Measurements from ENCODE around the gene CABYR. TPM values are rescaled to one million over a fixed set of nuclear protein-coding genes. Genes with fewer than 3 reads are reported as not detected.
"Not testable (repeated sequence)": the region's sequence is repeated elsewhere in the genome, so short reads cannot be mapped to it uniquely, and the experiment has no call there.

CABYR gene
- total RNA-seq, 1 donor from 2014 or later, result 1.2 TPM

DNA sequence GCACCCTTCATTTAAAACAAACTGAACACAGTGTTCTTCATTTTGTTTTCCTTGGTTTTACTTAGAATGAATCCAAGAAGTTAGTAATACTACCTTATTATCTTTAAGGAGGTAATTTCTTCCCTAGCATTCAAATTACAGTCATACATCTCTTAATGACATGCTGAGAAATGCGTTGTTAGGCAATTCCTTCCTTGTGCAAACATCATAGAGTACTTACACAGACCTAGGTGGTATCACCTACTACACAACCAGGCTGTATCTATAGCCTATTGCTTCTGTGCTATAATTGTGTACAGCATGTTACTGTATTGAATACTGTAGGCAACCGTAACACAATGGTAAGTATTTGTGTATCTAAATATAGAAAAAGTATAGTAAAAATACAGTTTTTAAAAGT lies 8.4 kb upstream of the CABYR start:
- TF ChIP-seq, protein P1, sequence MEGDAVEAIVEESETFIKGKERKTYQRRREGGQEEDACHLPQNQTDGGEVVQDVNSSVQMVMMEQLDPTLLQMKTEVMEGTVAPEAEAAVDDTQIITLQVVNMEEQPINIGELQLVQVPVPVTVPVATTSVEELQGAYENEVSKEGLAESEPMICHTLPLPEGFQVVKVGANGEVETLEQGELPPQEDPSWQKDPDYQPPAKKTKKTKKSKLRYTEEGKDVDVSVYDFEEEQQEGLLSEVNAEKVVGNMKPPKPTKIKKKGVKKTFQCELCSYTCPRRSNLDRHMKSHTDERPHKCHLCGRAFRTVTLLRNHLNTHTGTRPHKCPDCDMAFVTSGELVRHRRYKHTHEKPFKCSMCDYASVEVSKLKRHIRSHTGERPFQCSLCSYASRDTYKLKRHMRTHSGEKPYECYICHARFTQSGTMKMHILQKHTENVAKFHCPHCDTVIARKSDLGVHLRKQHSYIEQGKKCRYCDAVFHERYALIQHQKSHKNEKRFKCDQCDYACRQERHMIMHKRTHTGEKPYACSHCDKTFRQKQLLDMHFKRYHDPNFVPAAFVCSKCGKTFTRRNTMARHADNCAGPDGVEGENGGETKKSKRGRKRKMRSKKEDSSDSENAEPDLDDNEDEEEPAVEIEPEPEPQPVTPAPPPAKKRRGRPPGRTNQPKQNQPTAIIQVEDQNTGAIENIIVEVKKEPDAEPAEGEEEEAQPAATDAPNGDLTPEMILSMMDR (IDR thresholded peaks at IDR 0.05), result no peak
- peaks cover 56% of the 10 kb centered on the region for H3K36me3 ChIP-seq
- H3K27ac ChIP-seq, result no peak overlapping the region
- DNase-seq (no peak), ATAC-seq (peak; percentile 39 to 44)
- no peaks in the 10 kb centered on the region for H3K9me3 ChIP-seq
- no peak overlapping the region for H3K4me3 ChIP-seq
- intact Hi-C loops (cut with DNase I), result no loop called here
- H3K27me3 ChIP-seq (ENCODE audit: low read depth), result no peaks in the 10 kb centered on the region
- H3K4me1 ChIP-seq, result peaks cover 19% of the 10 kb centered on the region

DNA sequence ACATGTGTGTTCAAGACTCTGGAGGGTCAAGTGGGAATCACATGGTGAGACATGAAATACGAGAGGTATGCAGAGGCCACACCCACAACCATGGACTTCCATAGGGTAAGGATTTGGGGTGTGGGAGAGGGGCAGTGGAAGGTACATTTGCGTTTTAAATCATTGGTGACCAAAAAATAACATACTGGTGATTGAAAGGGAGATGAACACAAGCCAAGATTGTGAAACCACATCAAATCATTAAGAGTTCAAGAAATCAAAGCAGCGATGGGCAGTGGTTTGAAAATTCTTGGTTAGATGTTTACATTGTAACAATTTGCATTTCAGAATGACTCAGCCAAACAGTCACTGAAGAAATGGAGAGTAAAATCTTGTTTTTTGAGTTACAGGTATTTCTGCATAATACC lies 1.9 kb upstream of the CABYR start:
- Histone ChIP-seq H3K4me1 (peaks cover 9% of the 10 kb centered on the region), H3K27me3 (ENCODE audit: low read depth) (peaks cover 9% of the 10 kb centered on the region), H3K27ac (no peak overlapping the region), H3K4me3 (no peak overlapping the region), H3K9me3 (no peaks in the 10 kb centered on the region), H3K36me3 (peaks cover 10% of the 10 kb centered on the region)
- TF ChIP-seq, protein P1 (IDR thresholded peaks at IDR 0.05), result no peak
- intact Hi-C loops (cut with DNase I), result no loop called here
- no peak for DNase-seq
- ATAC-seq, result no peak

DNA sequence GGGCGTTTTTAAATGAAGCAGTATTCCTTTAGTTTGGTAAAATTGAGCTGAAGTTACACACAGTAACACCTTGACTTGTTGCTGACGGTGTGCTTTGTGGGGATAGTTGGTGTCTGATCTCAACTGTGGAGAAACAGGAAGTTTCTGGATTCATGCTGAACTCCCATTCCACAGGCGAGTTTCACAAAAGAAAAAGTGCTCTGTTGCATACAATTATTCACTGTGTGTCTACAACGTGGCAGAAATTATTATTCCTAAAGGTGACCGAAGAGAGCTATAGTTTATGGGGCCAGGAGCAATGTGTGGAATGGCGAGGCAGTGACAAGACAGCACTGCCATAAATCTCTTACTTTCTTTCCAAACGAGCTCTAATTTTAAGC lies 463 bp upstream of the CABYR start:
- TF ChIP-seq, protein P1 (IDR thresholded peaks at IDR 0.05), result no peak
- H3K27me3 ChIP-seq (ENCODE audit: low read depth), result peaks cover 9% of the 10 kb centered on the region
- no peak overlapping the region for H3K27ac ChIP-seq

DNA sequence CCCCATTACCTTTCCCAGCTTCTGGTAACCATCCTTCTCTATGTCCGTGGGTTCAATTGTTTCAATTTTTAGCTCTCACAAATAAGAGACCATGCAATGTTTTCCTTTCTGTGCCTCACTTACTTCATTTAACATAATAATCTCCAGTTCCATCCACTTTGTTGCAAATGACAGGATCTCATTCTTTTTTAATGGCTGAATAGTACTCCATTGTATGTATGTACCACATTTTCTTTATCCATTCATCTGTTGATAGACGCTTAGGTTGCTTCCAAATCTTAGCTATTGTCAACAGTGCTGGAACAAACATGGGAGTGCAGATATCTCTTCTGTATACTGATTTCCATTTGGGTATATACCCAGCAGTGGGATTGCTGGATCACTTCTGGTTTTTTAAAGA lies 1.8 kb downstream of the CABYR start:
- ATAC-seq, result no peak
- no peak overlapping the region for H3K27ac ChIP-seq
- no peak overlapping the region for H3K4me3 ChIP-seq
- intact Hi-C loops (cut with DNase I), result no loop called here
- peaks cover 9% of the 10 kb centered on the region for H3K27me3 ChIP-seq (ENCODE audit: low read depth)
- TF ChIP-seq, protein P1 (IDR thresholded peaks at IDR 0.05), result no peak
- DNase-seq, result no peak
- H3K36me3 ChIP-seq, result no peaks in the 10 kb centered on the region
- peaks cover 9% of the 10 kb centered on the region for H3K4me1 ChIP-seq
- H3K9me3 ChIP-seq, result no peaks in the 10 kb centered on the region

More for the DNA sequence above, 463 bp upstream of the CABYR start:
- H3K4me1 ChIP-seq, result peaks cover 9% of the 10 kb centered on the region
- H3K36me3 ChIP-seq, result no peaks in the 10 kb centered on the region
- intact Hi-C loops (cut with DNase I), result no loop called here
- no peaks in the 10 kb centered on the region for H3K9me3 ChIP-seq
- ATAC-seq, result peak; percentile 9 to 17
- peak overlapping the region; percentile 55 for H3K4me3 ChIP-seq
- no peak for DNase-seq

DNA sequence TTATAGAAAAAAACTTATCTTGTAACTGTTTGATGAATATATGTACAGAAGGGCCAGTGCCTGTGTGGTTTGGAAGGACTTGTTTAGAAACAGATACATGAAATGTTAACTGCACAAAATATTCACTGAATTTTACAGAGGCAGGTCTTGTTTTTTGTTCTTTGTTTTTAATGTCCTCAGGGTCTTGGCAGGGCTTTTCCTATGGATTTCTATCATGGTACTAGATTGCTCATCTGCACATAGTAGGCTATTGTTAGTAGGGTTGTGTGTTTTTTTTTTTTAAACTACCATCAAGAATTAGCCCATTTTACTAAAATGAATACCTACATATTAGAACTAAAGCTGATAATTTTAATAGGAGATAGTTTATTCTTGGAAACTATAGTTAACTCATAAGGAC lies 3.5 kb downstream of the CABYR start:
- peaks cover 9% of the 10 kb centered on the region for H3K4me1 ChIP-seq
- TF ChIP-seq, protein P1 (IDR thresholded peaks at IDR 0.05), result no peak
- no peaks in the 10 kb centered on the region for H3K36me3 ChIP-seq
- intact Hi-C loops (cut with DNase I), result no loop called here
- H3K4me3 ChIP-seq, result no peak overlapping the region
- peaks cover 9% of the 10 kb centered on the region for H3K27me3 ChIP-seq (ENCODE audit: low read depth)
- no peak overlapping the region for H3K27ac ChIP-seq
- ATAC-seq, result no peak
- DNase-seq, result no peak
- H3K9me3 ChIP-seq, result no peaks in the 10 kb centered on the region

DNA sequence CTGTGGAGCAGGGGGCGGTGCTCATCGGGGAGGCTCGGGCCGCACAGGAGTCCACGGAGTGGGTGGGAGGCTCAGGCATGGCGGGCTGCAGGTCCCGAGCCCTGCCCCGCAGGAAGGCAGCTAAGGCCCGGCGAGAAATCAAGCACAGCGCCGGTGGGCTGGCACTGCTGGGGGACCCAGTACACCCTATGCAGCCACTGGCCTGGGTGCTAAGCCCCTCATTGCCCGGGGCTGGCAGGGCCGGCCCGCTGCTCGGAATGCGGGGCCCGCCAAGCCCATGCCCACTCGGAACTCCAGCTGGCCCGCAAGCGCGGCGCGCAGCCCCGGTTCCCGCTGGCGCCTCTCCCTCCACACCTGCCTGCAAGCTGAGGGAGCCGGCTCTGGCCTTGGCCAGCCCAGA lies 10.7 kb downstream of the CABYR start:
- DNase-seq; H3K4me3 ChIP-seq; ATAC-seq; H3K9me3 ChIP-seq; intact Hi-C loops (cut with DNase I); H3K27me3 ChIP-seq (ENCODE audit: low read depth); H3K4me1 ChIP-seq; H3K27ac ChIP-seq; H3K36me3 ChIP-seq: not testable (repeated sequence)

Measured in lower lobe of right lung (tissue), 2 donors.